ENCODE data around the gene FADS6. TPM values are rescaled to one million over a fixed set of nuclear protein-coding genes. Genes with fewer than 3 reads are reported as not detected.

The FADS6 gene
- total and polyA plus RNA-seq, 2 experiments from 2014 or later: 0.42 to 0.73 TPM

GRCh38 chr17:74930535-74931036, 37.2 kb upstream of the FADS6 start:
- Histone ChIP-seq H4K20me1 (replicated peaks; ENCODE audit: insufficient read depth) (no peaks in the 10 kb centered on the region), H3K4me1 (ENCODE audit: insufficient read depth) (no peaks in the 10 kb centered on the region), H3K27me3 (ENCODE audit: insufficient read depth) (peaks cover 78% of the 10 kb centered on the region), H3K36me3 (ENCODE audit: insufficient read depth) (no peaks in the 10 kb centered on the region), H3K9me2 (ENCODE audit: insufficient read depth) (no peaks in the 10 kb centered on the region), H3K27ac (ENCODE audit: low read depth) (no peak overlapping the region), H3F3A (replicated peaks; ENCODE audit: low read depth) (no peaks in the 10 kb centered on the region), H2AFZ (no peak overlapping the region), H3K4me2 (no peak overlapping the region), H3K4me3 (no peak overlapping the region), H3K79me2 (replicated peaks; ENCODE audit: insufficient read depth) (no peaks in the 10 kb centered on the region)
- Mint-ChIP-seq H3K27ac (no peak overlapping the region), H3K4me1 (peaks cover 7% of the 10 kb centered on the region), H3K9me3 (no peaks in the 10 kb centered on the region), H3K27me3 (ENCODE audit: insufficient read depth, low read depth, poor library complexity) (peaks cover 56% of the 10 kb centered on the region), H3K4me3 (no peak overlapping the region), H3K36me3 (ENCODE audit: low read depth) (no peaks in the 10 kb centered on the region)
- ATAC-seq: no peak
- TF ChIP-seq CREB1 (CRISPR knock-in tag; IDR thresholded peaks at IDR 0.05; ENCODE audit: low read depth) (no peak), EZH2 (IDR thresholded peaks at IDR 0.05; ENCODE audit: low read depth, unreplicated experiment) (no peak), ETS1 (IDR thresholded peaks at IDR 0.05) (no peak), ZNF331 (CRISPR knock-in tag; IDR thresholded peaks at IDR 0.05; ENCODE audit: low read depth) (no peak), NANOG (IDR thresholded peaks at IDR 0.05; ENCODE audit: borderline replicate concordance) (no peak), STAT1 (IDR thresholded peaks at IDR 0.05; ENCODE audit: unreplicated experiment) (no peak), ZNF462 (CRISPR knock-in tag; IDR thresholded peaks at IDR 0.05) (no peak), ZNF114 (CRISPR knock-in tag; IDR thresholded peaks at IDR 0.05) (no peak), POLR2AphosphoS5 (IDR thresholded peaks at IDR 0.05; ENCODE audit: low read depth) (no peak), REST (IDR thresholded peaks at IDR 0.05; ENCODE audit: unreplicated experiment) (no peak), JUNB (IDR thresholded peaks at IDR 0.05; ENCODE audit: unreplicated experiment) (no peak), CTCF (conservative IDR thresholded peaks at IDR 0.05; ENCODE audit: low read depth in 2 of 2) (no peak), EZH2phosphoT487 (IDR thresholded peaks at IDR 0.05; ENCODE audit: unreplicated experiment) (no peak)
- DNase-seq (ENCODE audit: low spot score): no peak

Data from GM23338 (cell line).